ENCODE data around the gene CARMIL1. TPM values are rescaled to one million over a fixed set of nuclear protein-coding genes. Genes with fewer than 3 reads are reported as not detected.

Gene CARMIL1
- total RNA-seq, 2 experiments from 2014 or later: 3.9 to 4.7 TPM

DNA sequence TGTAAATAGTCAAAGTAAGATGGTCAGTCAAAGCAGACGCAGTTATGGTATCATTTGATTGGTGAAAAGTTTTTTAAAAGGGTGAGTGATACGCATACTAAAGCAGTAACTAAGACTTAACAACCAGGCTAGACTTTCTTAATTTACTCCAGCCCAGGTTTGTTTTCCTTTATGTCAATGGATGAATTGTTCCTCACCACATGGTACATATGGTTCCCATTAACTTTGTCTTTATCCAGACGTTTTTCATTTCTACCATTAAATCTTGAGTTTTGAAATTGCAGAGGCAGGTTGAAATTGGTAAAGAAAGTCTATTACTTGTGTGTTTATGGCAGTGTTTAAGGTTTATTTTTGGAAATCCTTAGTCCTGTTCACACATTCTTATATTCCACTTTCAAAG, 274.3 kb downstream of the CARMIL1 start:
- no peak for ATAC-seq (ENCODE audit: poor library complexity)
- no peak for DNase-seq
- no peaks in the 10 kb centered on the region for H3K27me3 Mint-ChIP-seq
- ChIA-PET CTCF (interaction anchor here (1.1 kb wide), 2 partner anchors 12 to 287 kb away, joined by 3 read pairs; no protein-coding TSS in a partner anchor), POLR2A (no interaction called here)
- intact Hi-C loops (cut with DNase I, micrococcal nuclease): no loop called here
- H3K9me3 Mint-ChIP-seq: no peaks in the 10 kb centered on the region
- no peaks in the 10 kb centered on the region for H3K36me3 Mint-ChIP-seq (ENCODE audit: low read depth)
- no peaks in the 10 kb centered on the region for H3K4me1 Mint-ChIP-seq (ENCODE audit: low read depth)
- Histone ChIP-seq H3K36me3 (ENCODE audit: insufficient read depth, low read length) (no peaks in the 10 kb centered on the region), H3K27ac (ENCODE audit: low read depth in 1 of 2, low read length in 2 of 2) (no peak overlapping the region), H3K4me1 (ENCODE audit: insufficient read depth, low read length) (no peaks in the 10 kb centered on the region), H3K9me3 (ENCODE audit: control insufficient read depth in 1 of 2, insufficient read depth in 1 of 2, low read length in 2 of 2) (no peaks in the 10 kb centered on the region), H3K27me3 (ENCODE audit: control insufficient read depth in 1 of 2, insufficient read depth in 2 of 2, low read length in 2 of 2) (no peaks in the 10 kb centered on the region), H3K4me3 (ENCODE audit: low read length) (no peak overlapping the region)
- no peak for TF ChIP-seq CTCF (IDR thresholded peaks at IDR 0.05)
- H3K27ac Mint-ChIP-seq: no peak overlapping the region
- no peak overlapping the region for H3K4me3 Mint-ChIP-seq

- no peaks in the 10 kb centered on the region for H3K9me3 ChIP-seq (ENCODE audit: control insufficient read depth in 1 of 2, insufficient read depth in 1 of 2, low read length in 2 of 2)
- Mint-ChIP-seq H3K27me3 (no peaks in the 10 kb centered on the region), H3K4me1 (ENCODE audit: low read depth) (no peaks in the 10 kb centered on the region), H3K27ac (no peak overlapping the region), H3K36me3 (ENCODE audit: low read depth) (no peaks in the 10 kb centered on the region), H3K9me3 (no peaks in the 10 kb centered on the region), H3K4me3 (no peak overlapping the region)
- H3K27me3 ChIP-seq (ENCODE audit: control insufficient read depth in 1 of 2, insufficient read depth in 2 of 2, low read length in 2 of 2): no peaks in the 10 kb centered on the region
- H3K36me3 ChIP-seq (ENCODE audit: insufficient read depth, low read length): no peaks in the 10 kb centered on the region
- ChIA-PET CTCF (interaction anchor here (1.1 to 2.1 kb wide), 4 partner anchors 12 to 290 kb away, joined by 3 to 8 read pairs (median 4); partner anchors contain the start of gene CARMIL1), POLR2A (no interaction called here)
- intact Hi-C loops (cut with DNase I, micrococcal nuclease): loop anchor here in 1 of 2 experiments (5.0 kb wide), 2 partner anchors 63 to 392 kb away; no protein-coding TSS in a partner anchor
- DNase-seq (no peak), ATAC-seq (ENCODE audit: poor library complexity) (no peak)
- no peak for TF ChIP-seq CTCF (IDR thresholded peaks at IDR 0.05)
- no peaks in the 10 kb centered on the region for H3K4me1 ChIP-seq (ENCODE audit: insufficient read depth, low read length)
- no peak overlapping the region for H3K4me3 ChIP-seq (ENCODE audit: low read length)
- H3K27ac ChIP-seq (ENCODE audit: low read depth in 1 of 2, low read length in 2 of 2): no peak overlapping the region
Measured at GRCh38 chr6:25555188-25555587, 276.0 kb downstream of the CARMIL1 start.

GRCh38 chr6:25556516-25556915, 277.3 kb downstream of the CARMIL1 start:
- Histone ChIP-seq H3K27ac (ENCODE audit: low read depth in 1 of 2, low read length in 2 of 2) (no peak overlapping the region), H3K9me3 (ENCODE audit: control insufficient read depth in 1 of 2, insufficient read depth in 1 of 2, low read length in 2 of 2) (no peaks in the 10 kb centered on the region), H3K36me3 (ENCODE audit: insufficient read depth, low read length) (no peaks in the 10 kb centered on the region), H3K27me3 (ENCODE audit: control insufficient read depth in 1 of 2, insufficient read depth in 2 of 2, low read length in 2 of 2) (no peaks in the 10 kb centered on the region), H3K4me1 (ENCODE audit: insufficient read depth, low read length) (no peaks in the 10 kb centered on the region), H3K4me3 (ENCODE audit: low read length) (no peak overlapping the region)
- Mint-ChIP-seq H3K27me3 (no peaks in the 10 kb centered on the region), H3K9me3 (no peaks in the 10 kb centered on the region), H3K36me3 (ENCODE audit: low read depth) (no peaks in the 10 kb centered on the region), H3K4me3 (no peak overlapping the region), H3K4me1 (ENCODE audit: low read depth) (no peaks in the 10 kb centered on the region), H3K27ac (no peak overlapping the region)
- CTCF ChIA-PET: interaction anchor here (0.6 to 2.1 kb wide), 11 partner anchors 9 to 336 kb away, joined by 3 to 16 read pairs (median 5); partner anchors contain the start of gene CARMIL1
- peak; percentile 87 for TF ChIP-seq CTCF (IDR thresholded peaks at IDR 0.05)
- peak; percentile 60 to 85 (median 74) for DNase-seq
- intact Hi-C loops (cut with DNase I, micrococcal nuclease): loop anchor here (1.0 to 5.0 kb wide), 5 partner anchors 64 to 391 kb away; no protein-coding TSS in a partner anchor
- POLR2A ChIA-PET: interaction anchor here (0.6 to 0.8 kb wide), 3 partner anchors 27 to 291 kb away, joined by 3 read pairs; no protein-coding TSS in a partner anchor
- no peak for ATAC-seq (ENCODE audit: poor library complexity)

Measured in CD4-positive, alpha-beta T cell (primary cell).